H1 (cell line): ENCODE data around the gene FKBP6. TPM values are rescaled to one million over a fixed set of nuclear protein-coding genes. Genes with fewer than 3 reads are reported as not detected.

ENCODE experiments used
- BRCA1 ChIP-seq: IDR thresholded peaks from 2 replicates; pipeline ENCODE4 v1.6.1; 2012; ENCODE audit warnings: low read depth, low read length, improper control_type of control experiment
- CBX5 ChIP-seq: fragments of 300-800, 300-1000 bp; sonication (generic); IDR thresholded peaks from 2 replicates; pipeline ENCODE4 v1.7.1; 2016; ENCODE audit warnings: antibody characterized with exemption, low read length, low read depth
- CHD2 ChIP-seq: IDR thresholded peaks from 2 replicates; pipeline ENCODE4 v1.6.1; 2012; ENCODE audit warnings: low read length, improper control_type of control experiment
- GTF2F1 ChIP-seq: IDR thresholded peaks from 2 replicates; pipeline ENCODE4 v1.6.1; 2012; ENCODE audit warnings: low read depth, low read length, improper control_type of control experiment, borderline replicate concordance
- NRF1 ChIP-seq: IDR thresholded peaks from 2 replicates; pipeline ENCODE4 v1.6.1; 2011; ENCODE audit warnings: mild to moderate bottlenecking, low read depth, low read length, improper control_type of control experiment
- PHF8 ChIP-seq: fragments of 200-600 bp; sonication (generic); conservative IDR thresholded peaks from 2 replicates; pipeline ENCODE4 v1.7.1; 2012; ENCODE audit warnings: low read depth, mild to moderate bottlenecking, inconsistent platforms, low read length, moderate library complexity
- SAP30 ChIP-seq: fragments of 300-600 bp; sonication (generic); IDR thresholded peaks from 2 replicates; pipeline ENCODE4 v1.7.1; 2012; ENCODE audit warnings: low read length, moderate library complexity, mild to moderate bottlenecking, inconsistent platforms; ENCODE audit not compliant: insufficient read depth, insufficient replicate concordance
- SP4 ChIP-seq: IDR thresholded peaks from 2 replicates; pipeline ENCODE4 v1.6.1; 2012; ENCODE audit warnings: low read length, inconsistent platforms
- TCF12 ChIP-seq: IDR thresholded peaks from 2 replicates; pipeline ENCODE4 v1.6.1; 2011; ENCODE audit warnings: low read depth, mild to moderate bottlenecking, low read length
- polyA plus RNA-seq, 7 experiments: library from polyadenylated mRNA; depleted of rRNA in 3 of 7; stranded (reverse) in 5 of 7; unstranded in 2 of 7; fragments of >200 nt in 5 of 7; fragments of 200-250 nt in 2 of 7; gene quantifications; 1 replicate in 5 of 7; 2 replicates in 1 of 7; 4 replicates in 1 of 7; pipeline versions ENCODE4 v1.2.1 to v1.2.3, GENCODE V29; 2011 to 2013; ENCODE audit warnings: missing spikeins in 2 of 7, mixed read lengths in 2 of 7
- total RNA-seq: library from RNA; stranded (reverse); fragmentation: NEBNext Ultra II Directional; extraction: Animal tissue kit (Norgen Biotek cat#: 25700); gene quantifications from 2 replicates; pipeline ENCODE4 v1.2.1, GENCODE V29; 2021
- TF ChIP-seq, protein P1 (sequence below): IDR thresholded peaks from 2 replicates; pipeline ENCODE4 v1.6.1; 2011; ENCODE audit warnings: low read length, improper control_type of control experiment

The FKBP6 gene
- total and polyA plus RNA-seq, 2 of the 8 experiments (the other 6 are each of a cell fraction or from before 2014, with no cell fraction given) = 0.14 to 0.19 TPM

DNA sequence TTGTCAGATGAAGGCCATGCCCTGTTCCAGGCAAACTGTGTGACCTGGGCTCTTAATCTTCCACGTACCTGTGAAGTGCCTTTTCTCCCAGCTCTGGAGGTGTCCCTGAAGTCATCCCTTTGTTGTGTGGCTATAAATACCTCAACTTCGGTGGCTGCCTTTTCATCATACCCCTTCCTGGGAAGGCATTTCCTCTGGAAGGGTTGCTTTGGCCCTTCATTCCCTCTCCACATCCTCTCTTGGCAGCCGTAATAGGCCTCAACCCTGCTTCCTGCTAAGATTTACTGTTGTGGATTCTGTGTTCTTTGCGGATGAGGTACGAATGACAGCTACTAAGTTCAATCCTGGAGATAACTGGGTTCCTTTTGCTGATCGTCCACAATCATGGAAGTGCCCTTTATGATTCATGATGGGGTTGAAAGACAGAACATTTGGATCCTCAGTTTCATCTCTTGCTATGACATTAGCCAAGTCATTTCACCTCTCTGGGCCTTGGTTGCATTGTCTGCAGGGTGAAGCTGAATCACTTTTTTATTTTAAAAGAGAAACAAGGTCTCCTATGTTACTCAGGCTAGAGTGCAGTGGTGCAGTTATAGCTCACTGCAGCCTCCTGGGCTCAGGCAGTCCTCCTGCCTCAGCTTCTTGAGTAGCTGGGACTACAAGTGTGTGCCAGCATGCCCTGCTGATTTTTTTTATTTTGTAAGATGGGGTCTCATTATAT lies 23.6 kb downstream of the FKBP6 start (continued):
- TF ChIP-seq, protein P1, sequence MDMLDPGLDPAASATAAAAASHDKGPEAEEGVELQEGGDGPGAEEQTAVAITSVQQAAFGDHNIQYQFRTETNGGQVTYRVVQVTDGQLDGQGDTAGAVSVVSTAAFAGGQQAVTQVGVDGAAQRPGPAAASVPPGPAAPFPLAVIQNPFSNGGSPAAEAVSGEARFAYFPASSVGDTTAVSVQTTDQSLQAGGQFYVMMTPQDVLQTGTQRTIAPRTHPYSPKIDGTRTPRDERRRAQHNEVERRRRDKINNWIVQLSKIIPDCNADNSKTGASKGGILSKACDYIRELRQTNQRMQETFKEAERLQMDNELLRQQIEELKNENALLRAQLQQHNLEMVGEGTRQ = no peak
- TF ChIP-seq GTF2F1 (no peak), BRCA1 (no peak), CHD2 (no peak), NRF1 (no peak), SP4 (no peak), SAP30 (no peak), TCF12 (no peak), CBX5 (no peak), PHF8 (no peak)
